Heart right ventricle (tissue), 16 donors: ENCODE measurements around the gene XIST. TPM values are rescaled to one million over a fixed set of nuclear protein-coding genes. Genes with fewer than 3 reads are reported as not detected.
"Not testable (repeated sequence)": the region's sequence is repeated elsewhere in the genome, so short reads cannot be mapped to it uniquely, and the experiment has no call there.

Experiments
- ATAC-seq, 8 donors: fragments of 200-7000 bp; cut with Tn5 transposase; one replicate each; pipeline ENCODE4 v1.9.1; 2020; ENCODE audit warnings: mild to moderate bottlenecking in 8 of 8, moderate library complexity in 8 of 8, moderate number of reproducible peaks in 1 of 8
- DNase-seq, 2 donors: peaks; one replicate each; pipeline ENCODE4 v3.0.0-alpha.2; 2020
- H3K27ac ChIP-seq, 10 donors: fragments of 200-600 bp; sonication (generic) in 2 of 10; one replicate each; pipeline versions ENCODE4 v1.5.0 to v1.8.0; 2020 to 2022; ENCODE audit warnings: mild to moderate bottlenecking in 3 of 10
- H3K27me3 ChIP-seq, 7 donors: fragments of 200-600 bp; one replicate each; pipeline ENCODE4 v1.8.0; 2021 to 2022; ENCODE audit warnings: mild to moderate bottlenecking in 2 of 7
- H3K36me3 ChIP-seq, 9 donors: fragments of 200-600 bp; sonication (generic) in 1 of 9; one replicate each; pipeline versions ENCODE4 v1.5.0 to v1.8.0; 2020 to 2022; ENCODE audit warnings: mild to moderate bottlenecking in 2 of 9
- H3K4me1 ChIP-seq, 9 donors: fragments of 200-600 bp; sonication (generic) in 1 of 9; one replicate each; pipeline versions ENCODE4 v1.5.0 to v1.8.0; 2020 to 2022; ENCODE audit warnings: mild to moderate bottlenecking in 4 of 9
- H3K4me3 ChIP-seq, 10 donors: fragments of 200-600 bp; sonication (generic) in 2 of 10; one replicate each; pipeline versions ENCODE4 v1.5.0 to v1.8.0; 2020 to 2022; ENCODE audit warnings: mild to moderate bottlenecking in 7 of 10, moderate library complexity in 2 of 10
- H3K9me3 ChIP-seq, 11 donors: fragments of 200-600 bp in 10 of 11; sonication (generic) in 2 of 11; one replicate each; pipeline versions ENCODE4 v1.5.0 to v1.8.0; 2013 to 2022; ENCODE audit warnings: mild to moderate bottlenecking in 2 of 11, control low read depth in 1 of 11, moderate library complexity in 1 of 11
- WGBS, 2 donors: extraction: QIAGEN DNeasy Blood & Tissue Kit; methylation state at CpG; one replicate each; pipeline ENCODE4 v1.1.7; 2013; ENCODE audit warnings: inconsistent platforms in 1 of 2; 5-methylcytosine and 5-hydroxymethylcytosine counted together
- intact Hi-C, 10 donors: fragments of 100-400 bp; cut with DNase I; formaldehyde crosslinking; loops; one replicate each; pipeline versions ENCODE4 v1.11.1 to v1.14.2; 2022
- polyA plus RNA-seq, 2 donors: library from polyadenylated mRNA; stranded (reverse); fragments of 200-250 nt; gene quantifications; one replicate each; pipeline ENCODE4 v1.2.3, GENCODE V29; 2013
- total RNA-seq, 10 donors: library from RNA; stranded (reverse); fragmentation: NEBNext Ultra II Directional in 3 of 10; extraction: Animal tissue kit (Norgen Biotek cat#: 25700) in 3 of 10; gene quantifications; one replicate each; pipeline versions ENCODE4 v1.2.1 to v1.2.4, GENCODE V29; 2021 to 2023
- TF ChIP-seq, protein P1 (sequence below), 9 donors: fragments of 200-600 bp; sonication (generic) in 2 of 9; IDR thresholded peaks; one replicate each; pipeline versions ENCODE4 v1.5.0 to v1.8.0; 2021 to 2022; ENCODE audit warnings: antibody characterized with exemption in 9 of 9, mild to moderate bottlenecking in 5 of 9, moderate library complexity in 1 of 9
- donor health status: Arrhythmogenic right ventricular cardiomyopathy.
- donor health status: ischemic (EF 13 %, LVEDD 7.1; RV severe dilation, severe dysfunction).
- donor health status: healthy with polysubstance abuse.
- donor health status: DM: no; HTN: yes; CAD: no.
- donor health status: DM: no; HTN: no; CAD: no.
- donor health status: ischemic (EF 25% LVEDD 6.9; RV normal size, moderate dysfunction).
- donor health status: ischemic (EF 25% LVEDD 5.7; RV mildly dilated, moderate dysfunction).
- donor health status: healthy.
- donor health status: DM: yes; HTN: yes; CAD: no.
- donor health status: Ischemic cardiomyopathy.
- donor health status: ischemic (EF 35%, LVEDD 5.7; RV mildly dilated, moderate dysfunction).
- donor health status: nonischemic (EF 11% LVEDD 7.7; RV severe dilation, severe dysfunction).
- donor health status: DM: yes; HTN: yes; CAD: no.
- donor health status: PGD.
- donor health status: ischemic (EF 29% LVEDD 5.4; RV normal size, mild dysfunction).
- donor health status: nonischemic (EF 23%, LVEDD 6.1; RV moderate dilation, normal function).

The XIST gene
- total and polyA plus RNA-seq, 12 donors = 0.07 to 105 (median 0.43) TPM

GRCh38 chrX:73818200-73819116 lies 34.1 kb downstream of the XIST start:
- ATAC-seq (no peak), DNase-seq (no peak)
- intact Hi-C loops = no loop called here
- peaks cover 0 to 33% (median 0%) of the 10 kb centered on the region in 9 donors for H3K36me3 ChIP-seq
- no peaks in the 10 kb centered on the region for H3K27me3 ChIP-seq
- no peak overlapping the region for H3K27ac ChIP-seq
- H3K9me3 ChIP-seq = no peaks in the 10 kb centered on the region
- no peak overlapping the region for H3K4me3 ChIP-seq
- TF ChIP-seq, protein P1, sequence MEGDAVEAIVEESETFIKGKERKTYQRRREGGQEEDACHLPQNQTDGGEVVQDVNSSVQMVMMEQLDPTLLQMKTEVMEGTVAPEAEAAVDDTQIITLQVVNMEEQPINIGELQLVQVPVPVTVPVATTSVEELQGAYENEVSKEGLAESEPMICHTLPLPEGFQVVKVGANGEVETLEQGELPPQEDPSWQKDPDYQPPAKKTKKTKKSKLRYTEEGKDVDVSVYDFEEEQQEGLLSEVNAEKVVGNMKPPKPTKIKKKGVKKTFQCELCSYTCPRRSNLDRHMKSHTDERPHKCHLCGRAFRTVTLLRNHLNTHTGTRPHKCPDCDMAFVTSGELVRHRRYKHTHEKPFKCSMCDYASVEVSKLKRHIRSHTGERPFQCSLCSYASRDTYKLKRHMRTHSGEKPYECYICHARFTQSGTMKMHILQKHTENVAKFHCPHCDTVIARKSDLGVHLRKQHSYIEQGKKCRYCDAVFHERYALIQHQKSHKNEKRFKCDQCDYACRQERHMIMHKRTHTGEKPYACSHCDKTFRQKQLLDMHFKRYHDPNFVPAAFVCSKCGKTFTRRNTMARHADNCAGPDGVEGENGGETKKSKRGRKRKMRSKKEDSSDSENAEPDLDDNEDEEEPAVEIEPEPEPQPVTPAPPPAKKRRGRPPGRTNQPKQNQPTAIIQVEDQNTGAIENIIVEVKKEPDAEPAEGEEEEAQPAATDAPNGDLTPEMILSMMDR (IDR thresholded peaks at IDR 0.05) = no peak
- no peaks in the 10 kb centered on the region for H3K4me1 ChIP-seq
- 72 to 79% methylated on average over 3 of the region's 3 CpGs for WGBS, 2 donors

- Histone ChIP-seq H3K4me3 (no peak overlapping the region), H3K27ac (no peak overlapping the region), H3K9me3 (no peaks in the 10 kb centered on the region), H3K4me1 (no peaks in the 10 kb centered on the region), H3K36me3 (peaks cover 0 to 25% (median 0%) of the 10 kb centered on the region in 9 donors), H3K27me3 (no peaks in the 10 kb centered on the region)
- DNase-seq = no peak
- TF ChIP-seq, protein P1 (IDR thresholded peaks at IDR 0.05) = no peak
- intact Hi-C loops = no loop called here
- WGBS, 2 donors = 70 to 75% methylated on average over 6 of the region's 6 CpGs
- ATAC-seq = no peak
Measured at GRCh38 chrX:73817393-73818199, 34.9 kb downstream of the XIST start.

GRCh38 chrX:73812256-73812655 lies 40.3 kb downstream of the XIST start:
- DNase-seq (no peak), ATAC-seq (no peak)
- Histone ChIP-seq H3K36me3 (no peaks in the 10 kb centered on the region), H3K4me3 (no peak overlapping the region), H3K9me3 (no peaks in the 10 kb centered on the region), H3K4me1 (no peaks in the 10 kb centered on the region), H3K27ac (no peak overlapping the region), H3K27me3 (no peaks in the 10 kb centered on the region)
- intact Hi-C loops = no loop called here
- TF ChIP-seq, protein P1 (IDR thresholded peaks at IDR 0.05) = no peak

GRCh38 chrX:73804109-73804508 lies 48.4 kb downstream of the XIST start:
- ATAC-seq, H3K4me3 ChIP-seq, intact Hi-C loops: not testable (repeated sequence)

More at GRCh38 chrX:73804109-73804508, 48.4 kb downstream of the XIST start:
- DNase-seq, H3K27ac ChIP-seq, H3K9me3 ChIP-seq, H3K36me3 ChIP-seq, H3K27me3 ChIP-seq, H3K4me1 ChIP-seq: not testable (repeated sequence)
- WGBS, 2 donors = 77 to 83% methylated on average over 1 of the region's 1 CpG
